PC-3 (cell line): ENCODE measurements around the gene AP4S1.

ENCODE experiments used
- CTCF ChIP-seq: fragments of 300-600 bp; sonication (generic); conservative IDR thresholded peaks from 2 replicates; pipeline ENCODE4 v1.5.1; 2017; ENCODE audit warnings: antibody characterized with exemption, low read depth, mild to moderate bottlenecking, low read length
- EZH2 ChIP-seq: fragments of 300-600 bp; sonication (generic); IDR thresholded peaks from one replicate; pipeline ENCODE4 v1.6.1; 2017; ENCODE audit warnings: antibody characterized with exemption, mild to moderate bottlenecking, low read length; ENCODE audit not compliant: unreplicated experiment
- EZH2phosphoT487 ChIP-seq: fragments of 300-600 bp; sonication (generic); IDR thresholded peaks from 2 replicates; pipeline ENCODE4 v1.6.1; 2018; ENCODE audit warnings: mild to moderate bottlenecking, antibody characterized with exemption, low read length, borderline replicate concordance

- TF ChIP-seq CTCF (no peak), EZH2 (no peak), EZH2phosphoT487 (no peak)
Measured at GRCh38 chr14:30990770-30991169, 34.7 kb upstream of the AP4S1 start.
